CD1c-positive myeloid dendritic cell (primary cell): ENCODE measurements around the gene MPG.

Source experiments
- DNase-seq: peaks from one replicate; pipeline ENCODE4 v3.0.0-alpha.2; 2016; ENCODE audit errors: extremely low spot score

Gene MPG

DNA sequence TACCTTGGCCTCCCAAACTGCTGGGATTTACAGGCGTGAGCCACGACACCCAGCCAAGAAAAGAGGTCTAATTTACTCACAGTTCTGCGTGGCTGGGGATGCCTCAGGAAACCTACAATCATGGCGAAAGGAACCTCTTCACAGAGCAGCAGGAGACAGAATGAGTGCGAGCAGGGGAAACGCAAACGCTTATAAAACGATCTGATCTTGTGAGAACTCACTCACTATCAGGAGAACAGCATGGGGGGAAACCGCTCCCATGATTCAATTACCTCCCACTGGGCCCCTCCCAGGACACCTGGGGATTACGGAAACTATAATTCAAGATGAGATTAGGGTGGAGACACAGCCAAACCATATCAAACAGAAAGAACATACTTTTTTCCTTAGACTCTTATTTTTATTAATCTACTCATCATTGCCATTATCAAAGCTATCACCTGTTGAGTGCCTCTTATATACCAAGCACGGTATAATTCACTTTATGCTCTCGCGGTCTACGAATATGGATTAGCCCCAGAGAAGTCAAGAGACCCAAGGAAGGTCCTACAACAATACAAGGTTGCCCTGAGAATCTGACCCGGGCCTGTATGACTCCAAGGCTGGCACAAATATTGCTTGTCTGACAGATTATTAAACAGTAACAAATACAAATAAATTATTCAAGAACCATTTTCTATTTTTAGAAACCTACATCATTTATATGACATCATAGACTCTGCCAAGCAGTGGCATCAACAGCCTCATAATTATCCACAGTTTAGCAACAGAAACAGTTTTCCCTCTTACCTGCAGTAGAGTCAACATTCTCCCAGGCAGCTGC is 27.0 kb upstream of the MPG start:
- DNase-seq: no peak

DNA sequence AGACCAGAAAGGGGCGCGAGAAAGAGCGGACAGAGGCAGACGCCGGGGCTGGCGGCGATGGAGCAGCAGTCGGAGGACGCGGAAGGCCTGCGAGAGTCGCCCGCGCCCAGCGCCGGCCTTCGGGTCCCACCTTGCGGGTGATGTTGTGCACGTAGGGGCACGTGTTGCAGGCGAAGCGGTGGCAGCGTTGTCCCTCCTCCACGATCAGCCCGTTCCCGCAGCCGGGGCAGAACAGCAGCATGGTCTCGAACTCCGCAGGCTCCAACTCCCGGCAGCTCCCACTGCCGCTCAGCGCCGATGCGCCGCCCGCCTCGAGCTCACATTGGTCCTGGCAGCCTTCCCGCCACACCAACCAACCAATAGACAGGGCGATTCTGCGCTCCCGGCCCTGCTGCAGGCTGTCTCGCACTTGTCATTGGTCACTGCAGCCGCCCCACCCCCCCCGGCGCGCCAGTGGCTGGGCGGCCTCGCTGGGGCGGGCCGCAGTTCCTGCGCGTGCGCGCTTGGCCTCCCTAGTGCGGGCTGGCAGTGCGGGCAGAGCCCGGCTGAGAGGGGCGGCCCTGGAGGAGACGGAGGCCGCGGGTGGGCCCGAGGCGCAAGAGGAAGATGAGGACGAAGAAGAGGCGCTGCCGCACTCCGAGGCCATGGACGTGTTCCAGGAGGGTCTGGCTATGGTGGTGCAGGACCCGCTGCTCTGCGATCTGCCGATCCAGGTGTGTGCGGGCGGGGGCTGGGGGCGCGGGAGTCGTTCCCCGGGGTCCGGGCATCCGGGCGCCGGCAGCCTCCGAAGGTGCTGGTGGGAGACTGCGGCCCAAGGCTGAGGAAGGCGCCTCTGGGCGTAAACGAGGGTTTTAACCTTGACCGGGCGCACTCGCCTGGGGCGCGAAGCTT is 24.4 kb upstream of the MPG start, which contains the start of the genes POLR3K and SNRNP25:
POLR3K (minus strand) TSS at position 263 of the 891 bp plus-strand sequence; CDS start at position 241, 22 bp downstream.
SNRNP25 (plus strand) TSS at position 483 of the 891 bp plus-strand sequence; CDS start at position 672, 189 bp downstream.
- DNase-seq: peak; percentile 98

GRCh38 chr16:54237-54581 is 23.8 kb upstream of the MPG start:
- no peak for DNase-seq

- DNase-seq: no peak
Measured at GRCh38 chr16:55571-56136, 22.4 kb upstream of the MPG start.

DNA sequence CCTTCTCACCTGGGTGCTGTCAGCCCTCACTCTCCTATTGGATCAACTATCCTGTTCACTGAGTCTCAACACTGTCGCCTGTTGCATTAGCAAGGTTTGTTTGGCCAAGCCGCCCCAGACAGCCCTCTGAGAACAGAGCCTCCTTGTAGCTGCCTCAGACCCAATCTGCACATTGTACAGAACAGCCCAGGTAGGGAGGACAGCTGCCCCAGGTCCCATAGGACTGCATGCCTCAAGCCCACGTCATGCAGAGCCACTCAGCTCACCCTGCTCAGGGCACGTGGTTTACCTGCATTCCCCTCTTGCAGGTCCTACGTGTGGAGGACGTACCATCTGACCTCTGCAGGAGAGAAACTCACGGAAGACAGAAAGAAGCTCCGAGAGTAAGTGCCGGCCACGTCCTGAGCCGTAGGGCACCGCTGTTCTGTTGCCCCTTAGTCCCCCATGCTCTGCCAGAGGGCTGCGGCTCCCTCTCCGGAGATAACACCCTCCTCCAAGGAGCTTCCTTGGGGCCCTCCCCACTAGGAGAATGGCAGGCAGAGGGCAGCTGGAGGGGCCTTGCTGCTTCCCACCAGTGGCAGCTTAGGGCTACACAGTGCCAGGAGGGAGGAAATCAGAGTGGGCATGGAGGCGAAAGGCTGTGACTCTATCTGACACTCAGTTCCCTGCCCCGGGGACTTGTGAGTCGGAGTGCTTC is 21.6 kb upstream of the MPG start:
- no peak for DNase-seq

- peak; percentile 83 for DNase-seq
Measured at GRCh38 chr16:57711-58110, 20.3 kb upstream of the MPG start.

- DNase-seq: no peak
Measured at GRCh38 chr16:58491-59439, 19.3 kb upstream of the MPG start.

DNA sequence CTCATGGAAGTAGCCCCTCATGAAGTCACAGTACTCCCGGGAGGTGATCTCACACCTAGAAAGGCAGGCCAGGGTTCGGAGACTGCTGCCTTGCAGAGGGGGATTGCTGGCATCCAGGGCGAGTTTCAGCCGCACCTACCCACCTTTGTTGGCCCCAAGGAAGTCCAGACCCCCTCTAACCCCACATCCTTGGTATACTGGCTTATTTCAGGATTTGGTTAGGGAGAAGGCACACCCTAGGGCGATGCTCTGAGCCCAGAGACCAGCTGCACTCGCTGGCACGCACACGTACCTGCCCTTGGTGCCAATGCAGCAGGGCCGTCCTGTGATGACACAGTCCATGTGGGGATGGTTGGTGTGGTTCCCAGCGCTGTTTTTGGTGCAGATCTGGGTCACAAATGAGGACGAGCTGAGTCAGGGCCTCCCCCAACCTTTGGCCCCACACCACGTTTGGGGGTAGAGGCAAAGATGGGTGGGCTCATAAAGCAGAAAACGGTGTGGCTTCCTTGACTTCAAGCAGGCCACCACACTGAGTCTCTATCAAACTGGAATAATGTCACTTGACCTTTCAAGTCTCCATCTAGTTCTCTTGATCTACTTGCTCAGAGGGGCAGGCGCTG is 18.5 kb upstream of the MPG start:
- no peak for DNase-seq

- DNase-seq: no peak
Measured at GRCh38 chr16:60166-60565, 17.9 kb upstream of the MPG start.

DNA sequence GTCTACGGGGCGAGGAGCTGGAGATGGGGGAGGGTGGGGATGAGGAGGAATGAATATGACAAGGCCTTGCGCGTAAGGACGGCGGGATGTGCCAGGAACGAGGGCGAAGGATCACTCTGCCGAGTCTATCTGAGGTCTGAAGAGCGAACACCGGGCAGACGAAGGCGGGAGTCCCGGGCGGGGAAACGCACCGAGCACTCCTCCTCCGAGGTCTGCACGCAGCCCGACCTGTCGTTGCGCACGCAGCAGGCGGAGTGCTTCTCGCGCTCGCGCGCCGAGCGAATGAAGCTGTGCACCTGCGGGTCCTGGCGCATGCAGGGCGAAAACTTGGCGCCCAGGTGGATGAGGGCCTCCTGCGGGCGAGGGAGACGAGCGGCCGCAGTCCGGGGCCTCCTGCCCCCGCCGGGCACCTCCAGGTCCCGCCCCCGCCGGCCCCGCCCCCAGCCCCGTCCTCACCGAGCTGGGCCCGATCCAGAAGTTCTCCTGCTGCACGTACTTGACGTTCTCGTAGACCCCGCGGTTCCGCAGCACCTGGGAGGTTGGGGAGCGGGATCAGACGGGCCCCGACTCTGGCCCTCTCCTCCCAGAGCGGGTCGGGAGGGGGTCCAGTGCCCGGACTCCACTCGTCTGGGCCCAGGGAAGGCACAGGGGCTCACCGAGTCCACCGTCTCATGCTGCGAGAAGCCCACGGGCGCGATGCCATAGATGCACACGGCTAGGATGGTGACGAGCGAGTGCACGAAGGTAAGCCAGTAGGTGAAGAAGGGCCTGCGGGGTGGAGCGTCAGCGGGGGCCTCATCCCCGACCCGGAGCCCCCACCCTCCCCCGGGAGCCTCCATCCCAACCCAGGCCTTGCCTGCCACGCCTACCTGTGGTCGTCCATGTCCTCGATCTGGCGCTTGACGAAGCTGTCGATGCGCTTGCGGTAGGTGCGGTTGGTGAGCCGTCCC is 16.8 kb upstream of the MPG start:
- DNase-seq: no peak

- no peak for DNase-seq
Measured at GRCh38 chr16:61879-62281, 16.1 kb upstream of the MPG start.

- DNase-seq: no peak
Measured at GRCh38 chr16:62283-62967, 15.6 kb upstream of the MPG start.

DNA sequence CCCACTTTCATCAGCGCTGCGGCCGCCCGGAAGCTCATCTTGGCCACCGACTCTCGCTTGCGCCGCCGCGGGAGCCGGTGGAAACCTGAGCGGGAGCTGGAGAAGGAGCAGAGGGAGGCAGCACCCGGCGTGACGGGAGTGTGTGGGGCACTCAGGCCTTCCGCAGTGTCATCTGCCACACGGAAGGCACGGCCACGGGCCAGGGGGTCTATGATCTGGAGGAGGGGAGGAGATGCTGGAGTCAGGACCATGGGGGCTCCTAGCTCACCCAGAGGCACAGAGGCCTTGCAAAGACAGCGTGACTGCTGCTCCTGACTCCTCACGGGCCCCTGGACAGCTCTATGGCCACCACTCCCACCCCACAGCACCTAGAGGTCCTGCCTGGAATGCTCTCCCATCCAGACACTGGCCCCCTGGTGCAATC is 15.0 kb upstream of the MPG start:
- DNase-seq: no peak

DNA sequence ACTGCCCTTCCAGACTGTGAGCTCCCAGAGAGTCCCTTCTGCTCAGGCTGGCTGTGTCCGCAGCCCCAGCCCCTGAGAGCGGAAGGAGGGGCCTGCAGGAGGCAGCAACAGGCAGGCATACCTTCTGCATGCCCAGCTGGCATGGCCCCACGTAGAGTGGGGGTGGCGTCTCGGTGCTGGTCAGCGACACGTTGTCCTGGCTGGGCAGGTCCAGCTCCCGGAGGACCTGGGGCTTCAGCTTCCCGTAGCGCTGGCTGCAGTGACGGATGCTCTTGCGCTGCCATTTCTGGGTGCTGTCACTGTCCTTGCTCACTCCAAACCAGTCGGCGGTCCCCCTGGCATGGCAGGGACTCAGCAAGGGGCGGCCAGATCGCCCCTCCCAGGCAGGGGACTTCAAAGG is 14.6 kb upstream of the MPG start:
- DNase-seq: no peak

GRCh38 chr16:63998-64913 is 13.8 kb upstream of the MPG start:
- no peak for DNase-seq

DNA sequence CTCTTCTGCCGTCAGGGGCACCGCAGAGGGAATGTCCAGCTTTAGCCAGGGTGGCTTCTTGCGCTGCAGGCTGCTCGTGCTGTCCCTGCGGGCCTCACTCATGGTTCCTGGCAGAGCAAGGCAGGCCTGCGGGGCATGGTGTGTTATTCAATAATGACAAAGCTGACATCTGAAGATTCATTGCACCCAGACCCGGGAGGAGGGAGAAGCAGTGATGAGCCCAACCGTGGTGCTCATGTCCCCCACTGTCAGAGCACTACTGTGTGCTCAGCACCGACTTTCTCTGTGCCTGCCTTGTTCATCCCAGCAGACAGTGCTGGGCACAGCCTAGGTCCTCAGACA is 13.1 kb upstream of the MPG start:
- DNase-seq: no peak

- DNase-seq: peak; percentile 89
Measured at GRCh38 chr16:65745-66144, 12.3 kb upstream of the MPG start.
